ENCODE results near the gene DYNLRB2.

DYNLRB2 gene

DNA sequence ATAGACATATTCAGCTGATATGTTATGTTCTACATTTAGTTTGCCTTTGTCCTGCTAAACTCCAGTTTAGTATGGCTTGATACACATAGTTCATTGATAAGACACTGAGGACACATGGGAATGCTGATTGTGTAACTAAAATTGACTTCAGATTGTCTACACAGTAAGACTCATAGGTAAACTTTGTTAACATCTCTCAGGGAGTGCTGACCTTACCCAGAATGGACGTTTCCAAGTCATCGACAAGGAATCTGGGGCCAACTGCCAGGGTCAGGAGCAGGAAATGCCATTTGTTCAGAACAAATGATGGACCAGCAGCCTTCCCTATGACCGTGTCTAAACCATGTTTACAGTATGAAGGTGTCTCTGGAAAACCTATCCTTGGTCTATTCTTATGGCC, 58.7 kb downstream of the DYNLRB2 start:
- no peak for DNase-seq (ENCODE audit: low spot score)

All from COLO829 (cell line).